Forelimb muscle (tissue), 1 donor: Measurements from ENCODE around the gene VGLL2. TPM values are rescaled to one million over a fixed set of nuclear protein-coding genes. Genes with fewer than 3 reads are reported as not detected.
"Not testable (repeated sequence)": the region's sequence is repeated elsewhere in the genome, so short reads cannot be mapped to it uniquely, and the experiment has no call there.

Source experiments
- DNase-seq: peaks from one replicate; pipeline ENCODE4 v3.0.0-alpha.2; 2013; ENCODE audit warnings: low read depth
- polyA plus RNA-seq: library from polyadenylated mRNA; unstranded; fragments of 120-200 nt; gene quantifications from one replicate; pipeline ENCODE4 v1.2.1, GENCODE V29; 2013; ENCODE audit not compliant: insufficient read length

The VGLL2 gene
- polyA plus RNA-seq = 93.8 TPM

DNA sequence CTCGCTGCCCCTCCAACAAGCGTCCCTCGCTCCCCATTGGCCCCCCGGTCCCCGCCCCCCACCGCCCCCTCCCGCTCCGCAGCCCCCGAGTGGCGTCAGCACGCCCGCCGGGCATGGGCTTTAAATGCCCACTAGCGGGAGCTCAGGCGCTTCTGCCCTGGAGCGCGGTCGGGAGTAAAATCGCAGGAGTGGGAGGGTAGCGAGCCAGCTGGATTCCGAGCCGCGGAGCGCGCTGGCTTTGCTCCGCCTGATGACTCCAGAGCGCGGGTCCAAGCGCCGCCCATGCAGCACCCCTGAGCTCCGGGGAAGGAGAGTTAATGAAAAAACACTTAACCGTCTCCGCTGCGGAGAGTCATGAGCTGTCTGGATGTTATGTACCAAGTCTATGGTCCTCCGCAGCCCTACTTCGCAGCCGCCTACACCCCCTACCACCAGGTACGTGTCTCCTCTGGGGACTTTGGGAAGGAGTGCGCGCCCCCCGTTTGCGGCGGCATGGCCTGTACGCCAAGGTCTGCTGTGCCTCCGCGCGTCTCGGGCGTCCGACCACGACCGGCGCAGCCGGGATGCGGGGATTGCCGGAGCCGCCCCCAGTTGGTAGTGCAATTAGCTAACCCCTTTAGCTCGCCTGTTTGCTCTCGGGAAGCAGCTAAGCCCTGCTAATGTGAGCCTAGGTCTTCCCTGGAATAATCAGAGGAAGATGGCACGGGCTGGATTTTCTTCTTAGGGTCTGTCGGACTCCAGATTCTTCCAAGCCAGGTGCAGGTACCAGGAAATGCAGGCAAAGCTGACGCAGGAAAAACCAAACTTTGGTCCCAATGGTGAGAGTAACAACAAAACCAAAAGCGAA is at the start of gene VGLL2:
TSS of gene VGLL2 (plus strand) at position 149 of the 847 bp plus-strand sequence. CDS start at position 355, 206 bp downstream.
- DNase-seq = no peak

GRCh38 chr6:117222861-117223260 is 42.5 kb upstream of the VGLL2 start:
- no peak for DNase-seq

- no peak for DNase-seq
Observed at GRCh38 chr6:117226778-117227177, 38.6 kb upstream of the VGLL2 start.

DNA sequence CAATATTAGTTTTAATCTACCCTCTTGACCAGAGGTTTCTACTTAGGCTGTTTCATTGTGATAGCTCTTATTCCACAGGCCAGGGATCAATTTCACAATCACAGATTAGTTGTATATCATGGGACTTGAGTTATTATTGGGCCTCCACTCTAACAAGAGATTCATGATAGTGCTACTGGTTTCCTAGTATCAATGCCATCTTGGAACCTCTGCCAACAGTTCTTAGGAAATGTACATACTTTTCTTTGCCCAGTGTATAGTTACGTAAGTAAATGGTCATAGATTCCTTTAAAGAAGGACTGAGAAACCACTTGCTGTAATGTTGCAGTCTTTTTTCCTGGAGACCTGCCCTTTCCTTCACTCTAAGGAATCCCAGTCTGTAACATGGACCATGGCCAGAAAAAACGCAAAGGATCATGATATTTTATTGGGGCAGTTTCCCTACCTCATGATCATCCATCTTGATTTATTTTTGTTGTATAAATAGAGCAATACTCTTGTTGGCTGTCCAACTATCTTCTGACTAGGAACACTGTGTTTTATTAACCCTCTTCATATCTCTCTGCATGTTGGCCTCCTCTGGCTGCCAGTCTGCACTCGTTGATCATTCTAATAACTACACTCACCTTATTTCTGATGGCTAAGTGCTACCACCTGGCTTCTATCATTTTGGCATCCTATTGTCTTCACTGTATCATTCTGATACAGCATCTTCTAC is 38.0 kb upstream of the VGLL2 start:
- DNase-seq = no peak

GRCh38 chr6:117228202-117228601 is 37.2 kb upstream of the VGLL2 start:
- no peak for DNase-seq

DNA sequence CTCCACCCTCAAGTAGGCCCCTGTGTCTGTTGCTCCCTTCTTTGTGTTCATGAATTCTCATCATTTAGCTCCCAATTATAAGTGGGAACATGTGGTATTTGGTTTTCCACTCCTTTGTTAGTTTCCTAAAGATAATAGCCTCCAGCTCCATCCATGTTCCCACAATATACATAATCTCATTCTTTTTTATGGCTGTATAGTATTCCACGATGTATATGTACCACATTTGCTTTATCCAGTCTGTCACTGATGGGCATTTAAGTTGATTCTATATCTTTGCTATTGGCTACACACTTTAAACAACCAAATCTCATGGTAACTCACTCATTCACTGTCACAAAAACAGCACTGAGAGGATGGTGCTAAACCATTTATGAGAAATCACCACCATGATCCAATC is 35.5 kb upstream of the VGLL2 start:
- no peak for DNase-seq

DNA sequence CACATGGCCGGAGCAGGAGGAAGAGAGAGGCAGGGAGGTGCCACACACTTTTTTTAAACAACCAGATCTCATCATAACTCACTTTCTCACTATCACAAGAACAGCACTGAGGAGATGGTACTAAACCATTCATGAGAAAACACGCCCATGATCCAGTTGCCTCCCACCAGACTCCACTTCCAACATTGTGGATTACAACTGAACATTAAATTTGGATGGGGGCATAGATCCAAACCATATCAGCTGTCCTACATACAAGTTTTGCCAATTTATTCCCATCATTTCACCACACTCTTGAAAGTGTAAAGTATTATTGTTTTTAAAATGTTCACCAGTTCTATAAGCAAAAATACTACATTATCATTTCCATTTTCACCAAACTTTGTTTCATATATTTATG is 33.9 kb upstream of the VGLL2 start:
- no peak for DNase-seq

GRCh38 chr6:117232196-117232595 is 33.2 kb upstream of the VGLL2 start:
- no peak for DNase-seq

DNA sequence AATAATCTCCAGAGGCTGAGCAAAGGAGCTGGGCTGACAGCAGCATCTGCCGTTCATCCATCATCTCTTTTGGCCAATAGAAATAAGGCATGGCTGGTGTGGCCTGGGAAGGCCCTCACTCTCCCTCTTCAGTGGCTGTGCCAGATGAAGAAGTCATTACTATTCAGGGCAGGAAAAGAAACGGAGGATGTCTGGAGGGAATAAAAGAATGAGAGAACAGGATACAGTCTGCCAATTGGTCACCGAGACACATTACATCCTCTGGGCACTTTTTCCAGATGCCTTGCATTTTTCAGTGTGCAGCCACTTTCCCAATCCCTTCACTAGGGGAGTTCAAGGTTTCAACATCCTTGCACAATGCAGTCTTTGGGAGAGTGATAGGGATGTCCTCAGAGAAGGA is 32.2 kb upstream of the VGLL2 start:
- no peak for DNase-seq

DNA sequence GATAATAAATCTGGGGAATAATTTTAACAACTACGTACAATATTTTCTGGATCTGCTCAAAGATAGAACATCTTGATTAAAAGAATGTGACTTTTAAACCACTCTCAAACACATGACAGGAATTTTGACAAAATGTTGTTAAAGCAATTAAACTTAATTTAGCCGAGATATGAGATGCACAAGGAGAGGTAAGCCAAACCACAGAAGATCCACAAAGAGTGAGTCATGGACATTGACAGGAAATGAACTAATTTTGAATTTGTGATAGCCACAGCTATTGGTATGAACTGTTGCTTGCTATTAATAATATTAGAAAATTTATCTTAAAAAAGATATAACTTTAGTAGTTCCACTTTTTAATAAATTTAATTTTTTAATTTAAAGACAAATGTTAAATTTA is 27.8 kb upstream of the VGLL2 start:
- DNase-seq = no peak

- DNase-seq = not testable (repeated sequence)
Observed at GRCh38 chr6:117244571-117244970, 20.8 kb upstream of the VGLL2 start.

DNA sequence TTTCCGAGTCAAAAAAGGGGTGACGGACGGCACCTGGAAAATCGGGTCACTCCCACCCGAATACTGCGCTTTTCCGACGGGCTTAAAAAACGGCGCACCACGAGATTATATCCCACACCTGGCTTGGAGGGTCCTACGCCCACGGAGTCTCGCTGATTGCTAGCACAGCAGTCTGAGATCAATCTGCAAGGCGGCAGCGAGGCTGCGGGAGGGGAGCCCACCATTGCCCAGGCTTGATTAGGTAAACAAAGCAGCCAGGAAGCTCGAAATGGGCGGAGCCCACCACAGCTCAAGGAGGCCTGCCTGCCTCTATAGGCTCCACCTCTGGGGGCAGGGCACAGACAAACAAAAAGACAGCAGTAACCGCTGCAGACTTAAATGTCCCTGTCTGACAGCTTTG is 20.4 kb upstream of the VGLL2 start:
- not testable (repeated sequence) for DNase-seq

DNA sequence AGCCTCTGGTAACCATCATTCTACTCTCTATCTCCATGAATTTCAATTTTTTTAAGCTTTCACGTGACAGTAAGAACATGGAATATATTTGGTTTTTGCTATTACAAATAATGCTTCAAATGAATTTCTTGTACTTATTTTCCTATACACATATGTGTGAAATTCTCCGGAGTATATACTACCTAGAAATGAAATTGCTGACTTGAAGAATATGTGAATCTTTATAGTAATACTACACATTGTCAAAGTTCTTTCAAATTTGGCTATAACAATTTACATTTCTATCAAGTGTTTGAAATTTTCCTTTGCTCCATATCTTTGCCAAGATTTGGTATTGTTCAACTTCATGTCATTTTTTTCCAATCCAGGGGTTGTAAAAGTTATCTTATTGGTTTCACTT is 11.6 kb upstream of the VGLL2 start:
- no peak for DNase-seq

DNA sequence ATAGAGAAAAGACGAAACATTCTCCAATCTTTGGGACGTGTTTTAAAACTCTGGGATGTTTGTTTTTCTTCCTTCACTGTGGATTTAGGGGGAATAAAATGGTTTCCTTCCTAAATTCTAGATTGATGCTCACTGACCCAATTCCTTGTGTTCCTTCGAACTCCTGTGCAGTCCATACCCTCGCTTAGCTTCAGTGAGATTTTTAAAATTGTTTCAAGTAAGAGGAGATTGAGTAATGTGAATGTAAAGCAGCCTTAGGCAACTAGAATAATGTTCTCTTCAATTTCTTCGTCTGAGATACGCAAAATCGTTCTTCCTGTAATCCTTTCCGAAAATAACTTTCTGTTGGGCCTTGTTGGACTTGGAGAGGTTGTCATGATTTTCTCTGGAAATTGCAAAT is 2.6 kb upstream of the VGLL2 start:
- DNase-seq = no peak

DNA sequence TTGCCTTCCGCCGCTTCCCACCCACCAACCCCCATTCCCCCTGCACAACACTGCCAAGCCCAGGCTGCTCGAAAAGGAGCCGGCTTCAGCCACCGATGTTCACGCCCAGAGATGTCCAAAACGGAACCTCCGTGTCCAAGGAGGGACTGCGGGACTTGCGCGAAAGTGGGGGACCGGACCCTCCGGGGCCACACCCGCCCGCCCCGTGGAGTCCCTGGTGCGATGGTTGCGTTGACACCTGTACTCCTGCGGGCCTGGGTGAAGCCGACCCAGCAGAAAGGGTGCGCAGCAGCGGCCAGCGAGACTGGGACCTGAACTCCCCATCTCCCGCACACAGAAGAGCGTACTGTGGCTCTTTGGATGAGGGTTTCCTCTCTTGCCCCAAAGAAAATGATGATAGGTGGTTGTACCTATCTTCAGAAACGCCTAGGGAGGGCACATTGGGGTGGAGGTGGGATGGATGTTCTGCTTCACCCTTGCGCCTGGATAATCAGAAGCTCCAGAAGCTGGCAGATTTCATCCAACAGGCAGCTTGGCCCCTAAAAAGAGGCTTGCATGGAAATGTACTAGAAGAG is 1.9 kb upstream of the VGLL2 start:
- DNase-seq = no peak

- DNase-seq = no peak
Observed at GRCh38 chr6:117264369-117264691, 1.0 kb upstream of the VGLL2 start.

DNA sequence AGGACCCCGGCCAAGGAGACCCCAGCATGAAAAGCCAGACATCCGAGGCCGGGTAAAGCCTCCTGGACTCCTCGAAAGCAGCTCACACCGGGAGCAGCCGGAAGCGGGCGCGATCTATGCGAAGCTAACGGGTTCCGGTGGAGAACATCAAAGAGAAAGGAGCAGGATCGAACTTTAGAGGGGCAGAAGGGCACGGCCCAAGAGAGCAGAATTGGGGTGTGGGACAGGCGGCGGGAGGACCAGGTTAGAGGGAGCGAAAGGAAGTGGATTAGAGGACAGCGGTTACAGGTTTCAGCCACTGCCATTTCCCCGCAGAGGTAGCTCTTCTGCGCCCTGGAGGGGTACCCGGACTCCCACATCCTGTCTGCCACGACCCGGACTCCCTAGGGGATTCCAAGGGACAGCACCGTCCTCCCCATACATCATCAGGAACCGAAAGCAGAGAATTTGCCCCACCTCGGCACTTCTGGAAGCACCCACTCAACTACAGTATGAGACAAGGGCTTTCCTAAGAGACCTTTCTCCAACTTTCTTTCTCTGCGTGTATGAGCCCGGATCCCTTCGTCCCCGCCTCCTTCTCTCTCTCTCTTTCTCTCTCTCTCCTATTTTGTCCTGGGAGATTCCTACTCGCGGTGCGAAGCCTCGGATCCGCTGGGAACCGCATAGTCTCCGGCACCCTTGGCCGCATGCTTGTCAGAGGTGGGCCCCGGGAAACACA is 507 bp upstream of the VGLL2 start:
- no peak for DNase-seq

- DNase-seq = no peak
Observed at GRCh38 chr6:117266257-117267053, 1.1 kb downstream of the VGLL2 start.

DNA sequence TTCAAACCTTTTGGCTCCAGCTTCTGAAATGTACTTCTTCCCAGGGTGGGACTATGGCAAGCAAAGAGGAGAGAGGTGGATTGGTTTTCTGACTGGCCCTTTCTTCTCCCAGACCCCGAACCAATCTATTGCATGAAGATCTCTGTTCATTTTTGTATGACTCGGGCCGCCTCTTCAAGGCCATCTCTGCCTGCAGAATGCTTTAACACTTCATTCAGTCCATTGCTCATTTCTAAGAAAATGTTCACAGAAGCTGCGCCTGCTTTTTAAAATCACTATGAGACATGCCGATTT is 1.6 kb downstream of the VGLL2 start:
- no peak for DNase-seq

GRCh38 chr6:117267766-117268534 is 2.6 kb downstream of the VGLL2 start:
- DNase-seq = no peak

DNA sequence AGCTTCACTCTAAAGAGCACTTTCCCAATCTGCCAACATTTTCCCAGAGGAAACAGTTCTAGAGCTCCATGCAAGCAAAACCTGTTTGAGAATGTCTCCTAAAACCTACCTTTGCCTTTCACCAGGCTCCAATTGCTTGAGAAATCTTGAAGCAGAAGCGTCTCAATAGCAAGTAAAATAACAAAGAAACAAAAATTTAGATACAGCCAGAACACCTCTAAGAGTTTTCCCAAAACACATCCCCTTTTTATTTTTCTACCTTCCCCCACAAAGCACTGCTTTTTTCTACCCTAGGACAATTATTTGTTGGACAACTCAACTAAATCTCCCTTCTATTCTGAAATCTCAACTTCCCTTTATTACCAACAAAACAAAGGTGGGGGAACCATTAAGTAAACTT is 3.6 kb downstream of the VGLL2 start:
- DNase-seq = no peak
